Right atrium auricular region (tissue), 2 donors: ENCODE data around the gene FAM124A. TPM values are rescaled to one million over a fixed set of nuclear protein-coding genes. Genes with fewer than 3 reads are reported as not detected.

ENCODE experiments used
- DNase-seq: peaks from one replicate; pipeline ENCODE4 v3.0.0-alpha.2; 2019; ENCODE audit warnings: low spot score
- H3K27ac ChIP-seq, 2 donors: fragments of 200-600 bp; sonication (generic); 1 replicate in 1 of 2; 2 replicates in 1 of 2; pipeline ENCODE4 v1.5.1; 2016 to 2019
- H3K27me3 ChIP-seq, 2 donors: fragments of 200-600 bp; sonication (generic); one replicate each; pipeline versions ENCODE4 v1.5.1 to v1.6.0; 2017 to 2019
- H3K36me3 ChIP-seq: fragments of 200-600 bp; sonication (generic); one replicate; pipeline ENCODE4 v1.5.1; 2016
- H3K4me1 ChIP-seq, 2 donors: fragments of 200-600 bp; sonication (generic); one replicate each; pipeline versions ENCODE4 v1.5.1 to v1.6.0; 2017 to 2019
- H3K4me3 ChIP-seq, 2 donors: fragments of 200-600 bp; sonication (generic); 1 replicate in 1 of 2; 2 replicates in 1 of 2; pipeline ENCODE4 v1.5.1; 2017 to 2019; ENCODE audit warnings: mild to moderate bottlenecking in 1 of 2, moderate library complexity in 1 of 2
- H3K9me3 ChIP-seq, 2 donors: fragments of 200-600 bp; sonication (generic); one replicate each; pipeline ENCODE4 v1.5.1; 2019
- total RNA-seq, 2 donors: library from RNA; depleted of rRNA; stranded (reverse); fragments of >200 nt; gene quantifications; one replicate each; pipeline ENCODE4 v1.1.0, GENCODE V29; 2016
- TF ChIP-seq, protein P1 (sequence below), 2 donors: fragments of 200-600 bp; sonication (generic); IDR thresholded peaks; one replicate each; pipeline ENCODE4 v1.5.1; 2019; ENCODE audit warnings: antibody characterized with exemption in 2 of 2

The FAM124A gene
- total RNA-seq, 2 donors from 2014 or later, result 8.0 to 8.6 TPM

DNA sequence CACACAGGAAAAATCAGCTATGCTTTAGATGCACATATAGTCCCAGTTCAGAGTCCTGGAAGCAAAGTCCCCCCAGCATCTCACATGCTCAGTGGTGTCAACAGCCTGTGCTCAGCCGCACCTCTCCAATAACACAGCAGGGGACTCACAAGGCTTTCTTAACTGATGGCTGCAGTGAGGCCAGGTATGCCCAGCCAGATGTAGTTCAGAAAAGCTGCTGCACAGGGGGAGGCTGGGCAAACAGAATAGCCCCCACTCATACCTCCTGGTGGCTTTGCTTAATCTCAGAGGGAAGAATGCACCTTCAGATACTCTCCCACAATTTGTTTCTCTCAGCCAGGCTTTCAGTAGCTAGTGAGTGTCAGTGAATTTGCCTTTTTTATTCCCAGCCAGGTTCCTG, 33.4 kb downstream of the FAM124A start:
- H3K9me3 ChIP-seq, result no peaks in the 10 kb centered on the region
- H3K36me3 ChIP-seq, result peaks cover 7% of the 10 kb centered on the region
- TF ChIP-seq, protein P1, sequence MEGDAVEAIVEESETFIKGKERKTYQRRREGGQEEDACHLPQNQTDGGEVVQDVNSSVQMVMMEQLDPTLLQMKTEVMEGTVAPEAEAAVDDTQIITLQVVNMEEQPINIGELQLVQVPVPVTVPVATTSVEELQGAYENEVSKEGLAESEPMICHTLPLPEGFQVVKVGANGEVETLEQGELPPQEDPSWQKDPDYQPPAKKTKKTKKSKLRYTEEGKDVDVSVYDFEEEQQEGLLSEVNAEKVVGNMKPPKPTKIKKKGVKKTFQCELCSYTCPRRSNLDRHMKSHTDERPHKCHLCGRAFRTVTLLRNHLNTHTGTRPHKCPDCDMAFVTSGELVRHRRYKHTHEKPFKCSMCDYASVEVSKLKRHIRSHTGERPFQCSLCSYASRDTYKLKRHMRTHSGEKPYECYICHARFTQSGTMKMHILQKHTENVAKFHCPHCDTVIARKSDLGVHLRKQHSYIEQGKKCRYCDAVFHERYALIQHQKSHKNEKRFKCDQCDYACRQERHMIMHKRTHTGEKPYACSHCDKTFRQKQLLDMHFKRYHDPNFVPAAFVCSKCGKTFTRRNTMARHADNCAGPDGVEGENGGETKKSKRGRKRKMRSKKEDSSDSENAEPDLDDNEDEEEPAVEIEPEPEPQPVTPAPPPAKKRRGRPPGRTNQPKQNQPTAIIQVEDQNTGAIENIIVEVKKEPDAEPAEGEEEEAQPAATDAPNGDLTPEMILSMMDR (IDR thresholded peaks at IDR 0.05), result no peak
- DNase-seq, result no peak
- H3K27ac ChIP-seq, result peak overlapping the region; percentile 13 to 50
- H3K27me3 ChIP-seq, result no peaks in the 10 kb centered on the region
- no peak overlapping the region for H3K4me3 ChIP-seq
- H3K4me1 ChIP-seq, result peaks cover 0 to 37% of the 10 kb centered on the region in 2 donors

DNA sequence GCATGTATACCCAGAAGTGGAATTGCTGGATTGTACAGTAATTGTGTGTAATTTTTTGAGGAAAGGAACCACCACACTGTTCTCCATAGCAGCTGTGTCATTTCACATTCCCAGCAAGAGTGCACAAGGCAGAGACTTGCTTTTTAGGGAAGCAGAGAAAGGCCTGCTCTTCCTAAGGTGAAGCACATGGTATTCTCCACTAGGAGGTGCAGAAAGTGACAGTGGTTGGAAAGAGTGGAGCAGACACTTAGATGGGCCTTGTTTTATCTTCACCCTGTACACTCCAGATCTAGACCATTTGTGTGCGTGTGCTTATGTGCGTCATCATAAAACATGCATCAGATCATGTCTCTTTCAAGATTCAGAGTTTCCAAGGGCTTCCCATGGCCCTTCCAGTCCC, 35.0 kb downstream of the FAM124A start:
- Histone ChIP-seq H3K9me3 (no peaks in the 10 kb centered on the region), H3K4me1 (peaks cover 0 to 50% of the 10 kb centered on the region in 2 donors), H3K4me3 (no peak overlapping the region), H3K27me3 (no peaks in the 10 kb centered on the region), H3K27ac (no peak overlapping the region), H3K36me3 (no peaks in the 10 kb centered on the region)
- TF ChIP-seq, protein P1 (IDR thresholded peaks at IDR 0.05), result no peak
- DNase-seq, result no peak

GRCh38 chr13:51258612-51259548, 36.7 kb downstream of the FAM124A start:
- Histone ChIP-seq H3K4me1 (peaks cover 0 to 48% of the 10 kb centered on the region in 2 donors), H3K4me3 (no peak overlapping the region), H3K9me3 (no peaks in the 10 kb centered on the region), H3K36me3 (no peaks in the 10 kb centered on the region), H3K27me3 (no peaks in the 10 kb centered on the region), H3K27ac (peak overlapping the region; percentile 57 to 72)
- TF ChIP-seq, protein P1 (IDR thresholded peaks at IDR 0.05), result no peak
- DNase-seq, result no peak

DNA sequence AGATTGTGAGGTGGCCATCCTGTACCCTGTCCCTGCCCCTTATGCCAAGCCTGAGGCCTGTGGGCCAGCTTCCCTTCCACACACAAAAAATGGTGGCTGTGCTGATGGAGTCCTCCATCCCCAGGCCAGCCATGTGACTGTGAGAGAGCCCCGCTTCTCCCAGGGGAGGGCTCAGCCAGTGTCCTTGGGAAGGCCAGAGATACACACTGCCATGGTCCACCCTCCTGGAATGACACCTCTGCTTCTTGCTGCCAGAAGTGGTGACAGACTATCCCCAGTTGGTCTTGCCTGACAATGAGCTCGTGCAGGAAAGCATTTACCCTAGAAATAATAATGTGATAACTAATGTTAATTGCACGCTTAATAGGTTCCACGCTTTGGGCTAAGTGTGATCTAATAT, 38.0 kb downstream of the FAM124A start:
- Histone ChIP-seq H3K27me3 (no peaks in the 10 kb centered on the region), H3K4me1 (peaks cover 0 to 45% of the 10 kb centered on the region in 2 donors), H3K27ac (peak overlapping the region; percentile 57 to 72), H3K4me3 (no peak overlapping the region), H3K36me3 (no peaks in the 10 kb centered on the region), H3K9me3 (no peaks in the 10 kb centered on the region)
- DNase-seq, result no peak
- TF ChIP-seq, protein P1 (IDR thresholded peaks at IDR 0.05), result no peak

GRCh38 chr13:51261610-51262249, 39.5 kb downstream of the FAM124A start:
- TF ChIP-seq, protein P1 (IDR thresholded peaks at IDR 0.05), result no peak

More at GRCh38 chr13:51261610-51262249, 39.5 kb downstream of the FAM124A start:
- Histone ChIP-seq H3K4me3 (no peak overlapping the region), H3K27me3 (no peaks in the 10 kb centered on the region), H3K27ac (peak overlapping the region; percentile 49 to 70), H3K4me1 (peaks cover 0 to 40% of the 10 kb centered on the region in 2 donors), H3K9me3 (no peaks in the 10 kb centered on the region), H3K36me3 (no peaks in the 10 kb centered on the region)
- DNase-seq, result no peak
